Activated CD8-positive, alpha-beta memory T cell treated with anti-CD3 and anti-CD28 coated beads, Interleukin-2, amount 10 ng/mL, durations not matched to agents 7 days and 5 days (primary cell): ENCODE results near the gene MARCKSL1. TPM values are rescaled to one million over a fixed set of nuclear protein-coding genes. Genes with fewer than 3 reads are reported as not detected.
A peak's percentile ranks its signal among the peaks of the same experiment; 100 is the strongest.

Source experiments
- ATAC-seq: fragments of 150-1000 bp; cut with Tn5 transposase; one replicate; pipeline ENCODE4 v1.10.0; 2021; ENCODE audit warnings: moderate library complexity
- CTCF ChIA-PET: fragments of 350-600 bp; sonication (Branson Sonifier 250); formaldehyde crosslinking; loops from one replicate; lab custom pipeline; 2021; ENCODE audit warnings: antibody characterized with exemption; lab: Charles Lee
- DNase-seq: peaks from one replicate; pipeline ENCODE4 v3.0.0-alpha.2; 2020
- H3K27ac Mint-ChIP-seq: one replicate; pipeline ENCODE4 v1.8.0; 2021; ENCODE audit warnings: mild to moderate bottlenecking, mixed read lengths
- H3K27me3 Mint-ChIP-seq: one replicate; pipeline ENCODE4 v1.8.0; 2021; ENCODE audit warnings: mixed read lengths
- H3K36me3 Mint-ChIP-seq: one replicate; pipeline ENCODE4 v1.8.0; 2021; ENCODE audit warnings: mild to moderate bottlenecking, mixed read lengths
- H3K4me1 Mint-ChIP-seq: one replicate; pipeline ENCODE4 v1.8.0; 2021; ENCODE audit warnings: mixed read lengths
- H3K4me3 Mint-ChIP-seq: one replicate; pipeline ENCODE4 v1.8.0; 2021; ENCODE audit warnings: mild to moderate bottlenecking, moderate library complexity, mixed read lengths
- H3K9me3 Mint-ChIP-seq: one replicate; pipeline ENCODE4 v1.8.0; 2022; ENCODE audit warnings: low read depth, mixed read lengths
- total RNA-seq, 2 experiments: library from RNA; stranded (reverse); gene quantifications; one replicate each; pipeline ENCODE4 v1.2.3, GENCODE V29; 2021

The MARCKSL1 gene, protein sequence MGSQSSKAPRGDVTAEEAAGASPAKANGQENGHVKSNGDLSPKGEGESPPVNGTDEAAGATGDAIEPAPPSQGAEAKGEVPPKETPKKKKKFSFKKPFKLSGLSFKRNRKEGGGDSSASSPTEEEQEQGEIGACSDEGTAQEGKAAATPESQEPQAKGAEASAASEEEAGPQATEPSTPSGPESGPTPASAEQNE
- total RNA-seq = 10 to 100 TPM; 11.2 to 11.8 TPM

DNA sequence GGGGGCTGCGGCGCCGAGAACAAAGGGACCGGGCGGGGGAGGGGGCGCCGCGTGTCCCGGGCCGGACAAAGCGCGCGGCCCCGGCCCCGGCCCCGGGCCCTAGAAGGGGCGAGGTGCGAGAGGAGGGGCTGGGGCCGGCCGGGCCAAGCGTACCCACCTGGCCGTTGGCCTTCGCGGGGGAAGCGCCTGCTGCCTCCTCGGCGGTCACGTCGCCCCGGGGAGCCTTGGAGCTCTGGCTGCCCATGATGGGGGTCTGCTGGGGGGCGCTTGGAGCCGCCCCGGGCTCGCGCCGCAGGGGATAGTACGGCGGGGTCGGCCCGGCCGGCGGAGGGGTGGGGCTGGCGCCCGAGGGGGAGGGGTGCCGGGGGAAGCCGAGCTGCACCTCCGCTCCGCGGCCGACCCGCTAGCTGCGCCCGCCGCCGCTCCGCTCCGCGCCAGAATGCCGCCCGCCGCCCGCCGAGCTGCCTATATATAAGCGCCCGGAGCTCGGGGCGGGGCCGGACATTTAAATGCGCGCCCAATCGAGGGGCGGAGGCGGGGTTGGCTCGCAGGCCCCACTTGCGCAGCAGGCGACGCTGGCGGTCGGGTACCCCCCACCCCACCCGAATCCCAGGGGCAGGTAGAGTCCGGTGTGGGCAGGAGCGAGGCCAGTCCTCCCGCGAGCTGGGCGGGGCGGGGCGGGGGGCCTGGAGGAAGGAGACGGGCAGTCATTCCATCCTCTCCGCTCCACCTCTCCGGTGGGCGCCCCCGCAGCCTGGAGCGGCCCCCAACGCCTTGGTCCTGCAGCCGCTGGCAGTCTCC, at the start of gene MARCKSL1:
Gene MARCKSL1, minus strand, starts transcription at position 444 of the 801 bp plus-strand sequence. Its CDS starts 200 bp downstream, at position 244.
- Mint-ChIP-seq H3K4me3 (peak within 1 kb of the TSS; percentile 63), H3K9me3 (no peaks in the 10 kb centered on the region), H3K4me1 (peaks cover 34% of the 10 kb centered on the region), H3K27me3 (no peaks in the 10 kb centered on the region), H3K27ac (no peak within 1 kb of the TSS), H3K36me3 (peaks cover 17% of the 10 kb centered on the region)
- ATAC-seq (peak; percentile 73), DNase-seq (peak; percentile 81)
- CTCF ChIA-PET = interaction anchor here (0.7 to 4.6 kb wide), 15 partner anchors 9 to 322 kb away, joined by 3 to 27 read pairs (median 5); partner anchors contain the start of genes HDAC1, KHDRBS1 and ZBTB8OS

DNA sequence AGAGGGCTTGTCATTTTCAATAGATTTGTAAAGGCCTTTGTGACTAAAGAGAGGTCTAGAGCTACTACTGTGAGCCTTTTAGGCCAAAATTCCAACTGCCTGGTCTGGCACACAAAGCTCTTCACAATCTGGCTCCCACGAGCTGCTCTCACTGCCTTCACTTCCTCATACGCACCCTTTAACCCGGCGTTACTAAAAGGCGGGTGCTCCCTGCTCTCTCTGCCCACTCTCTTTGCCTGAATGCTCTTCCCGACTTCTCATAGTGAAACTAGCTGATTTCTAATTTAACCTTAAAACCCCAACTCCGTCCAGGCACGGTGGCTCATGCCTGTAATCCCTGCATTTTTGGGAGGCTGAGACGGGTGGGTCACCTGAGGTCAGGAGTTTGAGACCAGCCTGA, 44.0 kb upstream of the MARCKSL1 start:
- CTCF ChIA-PET = interaction anchor here (1.4 kb wide), 1 partner anchor 20 kb away, joined by 3 read pairs; no protein-coding TSS in a partner anchor

GRCh38 chr1:32377541-32378220, 41.6 kb upstream of the MARCKSL1 start:
- CTCF ChIA-PET = interaction anchor here (0.7 kb wide), 1 partner anchor 24 kb away, joined by 3 read pairs; no protein-coding TSS in a partner anchor
- ATAC-seq = no peak
- H3K36me3 Mint-ChIP-seq = peaks cover 19% of the 10 kb centered on the region
- H3K4me1 Mint-ChIP-seq = peaks cover 6% of the 10 kb centered on the region
- no peak overlapping the region for H3K27ac Mint-ChIP-seq
- H3K4me3 Mint-ChIP-seq = no peak overlapping the region
- H3K9me3 Mint-ChIP-seq = no peaks in the 10 kb centered on the region
- no peak for DNase-seq
- H3K27me3 Mint-ChIP-seq = no peaks in the 10 kb centered on the region

More for the DNA sequence above, 44.0 kb upstream of the MARCKSL1 start:
- H3K27me3 Mint-ChIP-seq = no peaks in the 10 kb centered on the region
- ATAC-seq = no peak
- H3K27ac Mint-ChIP-seq = no peak overlapping the region
- no peak for DNase-seq
- no peak overlapping the region for H3K4me3 Mint-ChIP-seq
- H3K36me3 Mint-ChIP-seq = peaks cover 16% of the 10 kb centered on the region
- H3K4me1 Mint-ChIP-seq = no peaks in the 10 kb centered on the region
- no peaks in the 10 kb centered on the region for H3K9me3 Mint-ChIP-seq

GRCh38 chr1:32376199-32376598, 40.2 kb upstream of the MARCKSL1 start:
- ATAC-seq = no peak
- Mint-ChIP-seq H3K36me3 (peaks cover 19% of the 10 kb centered on the region), H3K27me3 (no peaks in the 10 kb centered on the region)

GRCh38 chr1:32373996-32374592, 38.1 kb upstream of the MARCKSL1 start:
- DNase-seq = no peak
- H3K4me3 Mint-ChIP-seq = no peak overlapping the region
- no peak overlapping the region for H3K27ac Mint-ChIP-seq
- no peaks in the 10 kb centered on the region for H3K9me3 Mint-ChIP-seq
- CTCF ChIA-PET = interaction anchor here (0.9 to 2.6 kb wide), 2 partner anchors 158 kb away, joined by 3 to 19 read pairs; no protein-coding TSS in a partner anchor
- no peaks in the 10 kb centered on the region for H3K27me3 Mint-ChIP-seq
- ATAC-seq = no peak
- H3K4me1 Mint-ChIP-seq = peaks cover 20% of the 10 kb centered on the region
- H3K36me3 Mint-ChIP-seq = peaks cover 16% of the 10 kb centered on the region

More at GRCh38 chr1:32376199-32376598, 40.2 kb upstream of the MARCKSL1 start:
- no peaks in the 10 kb centered on the region for H3K9me3 Mint-ChIP-seq
- CTCF ChIA-PET = interaction anchor here (0.9 to 1.2 kb wide), 2 partner anchors 10 to 161 kb away, joined by 3 read pairs; no protein-coding TSS in a partner anchor
- no peak overlapping the region for H3K27ac Mint-ChIP-seq
- peaks cover 19% of the 10 kb centered on the region for H3K4me1 Mint-ChIP-seq
- H3K4me3 Mint-ChIP-seq = no peak overlapping the region
- DNase-seq = no peak

GRCh38 chr1:32372149-32372756, 36.2 kb upstream of the MARCKSL1 start:
- H3K36me3 Mint-ChIP-seq = peaks cover 11% of the 10 kb centered on the region
- peak; percentile 84 for DNase-seq
- no peak overlapping the region for H3K4me3 Mint-ChIP-seq
- peak overlapping the region; percentile 5 for H3K27ac Mint-ChIP-seq
- CTCF ChIA-PET = interaction anchor here (0.6 to 2.6 kb wide), 18 partner anchors 9 to 172 kb away, joined by 3 to 19 read pairs (median 4); partner anchors contain the start of genes CCDC28B, FAM229A, LCK and MARCKSL1
- H3K9me3 Mint-ChIP-seq = no peaks in the 10 kb centered on the region
- peaks cover 20% of the 10 kb centered on the region for H3K4me1 Mint-ChIP-seq
- H3K27me3 Mint-ChIP-seq = no peaks in the 10 kb centered on the region
- ATAC-seq = peak; percentile 82

DNA sequence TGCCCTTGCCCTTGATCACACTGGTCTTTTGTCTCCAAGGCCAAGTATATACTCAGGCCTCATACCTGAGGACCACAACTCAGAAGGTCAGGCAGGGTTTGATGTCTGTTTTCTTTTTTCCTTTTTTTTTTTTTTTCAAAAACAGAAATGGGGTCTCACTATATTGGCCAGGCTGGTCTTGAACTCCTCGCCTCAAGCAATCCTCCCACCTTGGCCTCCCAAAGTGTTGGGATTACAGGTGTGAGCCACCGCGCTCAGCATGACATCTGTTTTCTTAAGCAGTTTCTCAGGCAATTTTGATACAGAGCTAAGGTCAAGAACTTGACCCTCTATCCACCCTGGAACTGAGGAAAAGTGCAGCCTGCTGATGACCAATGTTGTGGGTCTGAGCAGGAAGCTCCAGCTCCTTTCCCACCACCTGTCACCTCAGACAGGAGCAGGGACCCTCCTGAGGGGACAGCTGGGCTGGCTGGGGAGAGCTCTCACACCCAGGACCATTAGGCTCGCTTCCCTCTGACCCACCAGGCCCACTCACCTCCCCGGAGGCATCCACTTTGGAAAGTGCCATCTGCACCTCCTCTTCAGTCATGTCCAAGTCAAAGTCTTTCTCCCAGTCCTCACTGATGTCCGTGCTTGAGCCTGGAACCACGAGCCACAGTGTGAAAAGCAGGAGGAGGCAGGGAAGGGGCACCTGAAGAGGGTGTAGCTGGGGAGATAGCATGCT, 32.0 kb upstream of the MARCKSL1 start:
- Mint-ChIP-seq H3K9me3 (no peaks in the 10 kb centered on the region), H3K27me3 (no peaks in the 10 kb centered on the region), H3K36me3 (peaks cover 4% of the 10 kb centered on the region), H3K27ac (no peak overlapping the region), H3K4me1 (peaks cover 17% of the 10 kb centered on the region), H3K4me3 (no peak overlapping the region)
- no peak for ATAC-seq
- no peak for DNase-seq
- CTCF ChIA-PET = interaction anchor here (1.2 kb wide), 1 partner anchor 32 kb away, joined by 3 read pairs; no protein-coding TSS in a partner anchor

DNA sequence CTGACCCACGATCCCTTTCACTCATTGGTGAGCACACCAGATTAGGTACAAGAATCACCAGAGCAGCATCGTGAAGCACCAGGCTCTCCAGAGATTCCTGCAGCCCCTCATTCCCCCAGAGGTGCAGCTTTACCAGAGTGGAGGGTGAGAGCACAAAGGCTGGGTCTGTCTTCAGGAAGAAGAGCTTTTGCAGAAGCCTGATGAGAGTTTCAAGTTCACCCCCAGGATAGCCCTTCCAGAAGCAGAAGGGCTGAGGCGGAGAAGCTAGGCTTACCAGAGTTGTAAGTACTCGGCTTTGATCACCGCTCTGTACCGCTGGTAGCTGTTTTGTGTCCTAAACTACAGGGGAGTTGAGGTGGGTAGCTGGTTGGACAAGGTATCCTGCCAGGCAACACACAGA, 29.4 kb upstream of the MARCKSL1 start:
- DNase-seq (no peak), ATAC-seq (no peak)
- Mint-ChIP-seq H3K9me3 (no peaks in the 10 kb centered on the region), H3K4me3 (no peak overlapping the region), H3K27me3 (peaks cover 7% of the 10 kb centered on the region), H3K27ac (no peak overlapping the region), H3K4me1 (peaks cover 5% of the 10 kb centered on the region), H3K36me3 (peaks cover 5% of the 10 kb centered on the region)
- CTCF ChIA-PET = interaction anchor here (0.9 to 1.7 kb wide), 3 partner anchors 20 to 150 kb away, joined by 3 to 5 read pairs (median 4); no protein-coding TSS in a partner anchor

DNA sequence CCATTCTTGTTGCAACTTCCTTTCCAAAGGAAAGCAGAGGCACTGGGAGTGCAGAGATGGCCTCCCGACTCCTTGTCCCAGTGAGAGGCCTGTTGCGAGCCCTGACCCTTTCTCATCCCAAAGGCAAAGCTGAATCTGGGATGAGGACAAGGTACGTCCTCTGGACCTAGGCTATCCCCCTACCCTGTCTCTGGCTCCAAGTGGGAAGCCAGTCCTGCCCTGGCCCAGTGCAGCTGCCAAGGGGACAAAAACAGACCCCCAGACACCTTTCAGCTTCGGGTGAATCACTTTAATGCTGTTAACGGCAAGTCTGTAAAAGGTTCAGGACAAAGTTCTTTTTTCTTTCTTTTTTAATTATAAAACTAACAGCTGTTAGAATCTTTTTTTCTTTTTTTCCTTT, 28.8 kb upstream of the MARCKSL1 start:
- Mint-ChIP-seq H3K9me3 (no peaks in the 10 kb centered on the region), H3K4me3 (no peak overlapping the region), H3K27me3 (peaks cover 7% of the 10 kb centered on the region), H3K27ac (no peak overlapping the region), H3K4me1 (peaks cover 9% of the 10 kb centered on the region), H3K36me3 (peaks cover 5% of the 10 kb centered on the region)
- DNase-seq (no peak), ATAC-seq (no peak)
- CTCF ChIA-PET = interaction anchor here (1.0 to 1.7 kb wide), 2 partner anchors 20 to 149 kb away, joined by 4 to 5 read pairs; no protein-coding TSS in a partner anchor

- H3K36me3 Mint-ChIP-seq = peaks cover 5% of the 10 kb centered on the region
- H3K27me3 Mint-ChIP-seq = peaks cover 7% of the 10 kb centered on the region
- H3K27ac Mint-ChIP-seq = no peak overlapping the region
- ATAC-seq (no peak), DNase-seq (no peak)
- no peak overlapping the region for H3K4me3 Mint-ChIP-seq
- H3K9me3 Mint-ChIP-seq = no peaks in the 10 kb centered on the region
- CTCF ChIA-PET = interaction anchor here (1.0 to 1.8 kb wide), 2 partner anchors 9 to 115 kb away, joined by 3 to 5 read pairs; no protein-coding TSS in a partner anchor
- peaks cover 14% of the 10 kb centered on the region for H3K4me1 Mint-ChIP-seq
These were observed 27.7 kb upstream of the MARCKSL1 start for GRCh38 chr1:32363713-32364112.

DNA sequence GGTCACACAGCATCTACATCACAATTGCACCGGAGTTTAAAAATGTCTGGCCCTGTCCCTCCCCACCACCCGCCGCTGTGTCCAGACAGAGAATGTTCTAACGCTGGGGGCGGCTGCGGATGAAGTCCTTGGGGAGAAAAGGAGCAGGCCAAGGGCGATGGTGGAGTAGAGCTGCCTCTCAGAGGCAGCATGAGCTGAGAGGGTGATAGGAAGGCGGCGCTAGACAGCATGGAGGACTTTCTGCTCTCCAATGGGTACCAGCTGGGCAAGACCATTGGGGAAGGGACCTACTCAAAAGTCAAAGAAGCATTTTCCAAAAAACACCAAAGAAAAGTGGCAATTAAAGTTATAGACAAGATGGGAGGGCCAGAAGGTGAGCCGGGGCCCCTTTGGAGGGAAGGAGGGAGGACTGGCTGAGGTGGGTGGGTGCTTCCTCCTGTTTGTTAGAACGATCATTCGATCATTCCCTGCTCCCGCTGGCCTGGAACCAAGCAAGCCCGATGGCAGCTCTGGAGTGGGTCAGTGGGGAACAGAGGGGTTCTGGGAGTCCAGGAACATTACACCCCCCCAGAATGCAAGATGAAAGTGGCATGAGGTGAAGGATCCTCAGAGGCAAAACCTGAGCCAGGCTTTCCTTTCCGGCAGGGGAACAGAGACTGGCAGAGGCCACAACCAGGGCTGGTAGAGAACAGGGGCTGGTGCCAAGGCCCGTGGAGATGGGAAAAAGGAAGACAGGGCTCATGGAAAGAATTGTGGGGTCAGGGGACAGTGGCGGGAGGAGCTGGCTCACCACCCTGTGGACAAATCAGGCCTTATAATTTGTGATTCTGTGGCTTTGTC, 26.7 kb upstream of the MARCKSL1 start, which contains the start of the genes FAM229A and TSSK3:
Gene FAM229A, minus strand, starts transcription at position 12 of the 840 bp plus-strand sequence. CDS start 394 bp downstream, outside the sequence.
Gene TSSK3, plus strand, starts transcription at position 66 of the 840 bp plus-strand sequence. Its CDS starts 163 bp downstream, at position 229.
- no peak within 1 kb of the TSS for H3K4me3 Mint-ChIP-seq
- CTCF ChIA-PET = interaction anchor here (1.0 to 1.8 kb wide), 2 partner anchors 10 to 114 kb away, joined by 3 to 5 read pairs; no protein-coding TSS in a partner anchor
- H3K36me3 Mint-ChIP-seq = peaks cover 5% of the 10 kb centered on the region

More for the DNA sequence above, 26.7 kb upstream of the MARCKSL1 start, which contains the start of the genes FAM229A and TSSK3:
- peaks cover 14% of the 10 kb centered on the region for H3K4me1 Mint-ChIP-seq
- no peak within 1 kb of the TSS for H3K27ac Mint-ChIP-seq
- ATAC-seq = no peak
- no peak for DNase-seq
- peaks cover 7% of the 10 kb centered on the region for H3K27me3 Mint-ChIP-seq
- H3K9me3 Mint-ChIP-seq = no peaks in the 10 kb centered on the region
